GM21526 (cell line): ENCODE measurements around the gene BASP1.
"Not testable (repeated sequence)": the region's sequence is repeated elsewhere in the genome, so short reads cannot be mapped to it uniquely, and the experiment has no call there.

Source experiments
- ATAC-seq: cut with Tn5 transposase; IDR thresholded peaks from one replicate; pipeline ENCODE4 v1.9.1; 2021; ENCODE audit warnings: moderate library complexity; ENCODE audit not compliant: unreplicated experiment, low FRiP score

Gene BASP1

DNA sequence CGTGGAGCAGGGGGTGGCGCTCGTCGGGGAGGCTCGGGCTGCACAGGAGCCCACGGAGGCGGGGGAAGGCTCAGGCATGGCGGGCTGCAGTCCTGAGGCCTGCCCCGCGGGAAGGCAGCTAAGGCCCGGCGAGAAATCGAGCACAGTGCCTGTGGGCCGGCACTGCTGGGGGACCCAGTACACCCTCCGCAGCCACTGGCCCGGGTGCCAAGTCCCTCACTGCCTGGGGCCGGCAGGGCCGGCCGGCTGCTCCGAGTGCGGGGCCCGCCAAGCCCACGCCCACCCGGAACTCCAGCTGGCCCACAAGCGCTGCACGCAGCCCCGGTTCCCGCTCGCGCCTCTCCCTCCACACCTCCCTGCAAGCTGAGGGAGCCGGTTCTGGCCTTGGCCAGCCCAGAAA is 94.4 kb downstream of the BASP1 start:
- not testable (repeated sequence) for ATAC-seq

DNA sequence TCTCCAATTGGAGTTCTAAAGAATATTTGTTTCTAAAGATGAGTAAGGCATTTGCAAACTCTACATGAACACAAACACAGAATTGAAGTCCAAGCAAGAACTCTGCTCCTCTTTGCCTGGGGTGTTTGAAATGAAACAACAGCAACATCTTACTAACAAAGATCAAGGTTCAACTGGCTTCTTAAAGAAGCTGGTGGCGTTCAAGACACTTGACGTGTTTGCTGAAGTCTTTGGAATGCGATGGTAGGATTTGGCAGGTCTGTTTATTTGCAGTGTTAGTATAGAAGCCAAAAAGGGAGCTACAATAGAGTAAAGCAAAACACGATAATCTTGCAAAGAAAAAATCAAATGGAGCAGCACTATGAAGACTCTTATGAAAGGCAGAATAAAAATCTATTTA is 94.9 kb downstream of the BASP1 start:
- ATAC-seq = no peak

DNA sequence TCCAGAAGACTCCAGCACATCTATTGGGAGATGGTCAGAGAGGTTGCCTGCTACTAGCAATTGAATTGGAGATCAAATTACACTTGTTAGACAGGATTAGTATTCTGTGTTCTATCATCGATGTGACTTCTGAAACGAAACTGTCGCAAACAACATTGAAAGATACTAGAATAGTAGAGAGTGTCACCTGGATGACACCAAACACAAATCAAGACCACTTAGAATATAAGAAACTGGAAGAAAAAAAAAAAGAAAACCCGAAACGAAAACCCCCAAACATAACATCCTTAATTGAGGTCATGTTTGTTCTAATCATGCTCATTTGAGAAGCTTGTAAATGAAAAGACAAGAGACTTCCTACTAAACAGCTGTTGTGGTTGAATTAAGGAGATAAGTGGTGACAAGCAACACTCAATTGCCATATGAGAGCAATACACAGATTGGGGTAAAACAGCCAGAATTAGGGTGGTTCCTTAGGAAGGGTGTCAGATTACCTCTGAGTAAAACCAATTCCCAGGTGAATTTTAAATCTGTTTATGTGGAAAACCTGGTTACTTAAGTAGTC is 97.6 kb downstream of the BASP1 start:
- no peak for ATAC-seq

DNA sequence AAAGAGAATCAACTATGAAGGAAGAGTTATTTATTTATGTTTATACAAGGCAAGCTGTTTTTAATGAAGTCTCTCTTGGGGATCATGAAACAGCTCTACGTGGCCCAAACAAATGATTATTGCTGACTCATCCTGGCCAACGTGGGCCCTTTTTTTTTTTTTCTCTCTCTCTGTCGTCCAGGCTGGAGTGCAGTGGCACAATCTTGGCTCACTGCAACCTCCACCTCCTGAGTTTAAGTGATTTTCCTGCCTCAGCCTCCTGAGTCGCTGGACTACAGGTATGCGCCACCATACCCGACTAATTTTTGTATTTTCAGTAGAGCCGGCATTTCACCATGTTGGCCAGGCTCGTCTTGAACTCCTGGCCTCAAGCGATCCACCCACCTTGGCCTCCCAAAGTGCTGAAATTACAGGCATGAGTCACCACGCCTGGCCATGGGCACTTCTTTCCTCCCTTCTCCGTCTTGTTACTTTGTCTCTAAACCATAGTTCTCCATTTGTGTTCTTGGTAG is 98.3 kb downstream of the BASP1 start:
- no peak for ATAC-seq

DNA sequence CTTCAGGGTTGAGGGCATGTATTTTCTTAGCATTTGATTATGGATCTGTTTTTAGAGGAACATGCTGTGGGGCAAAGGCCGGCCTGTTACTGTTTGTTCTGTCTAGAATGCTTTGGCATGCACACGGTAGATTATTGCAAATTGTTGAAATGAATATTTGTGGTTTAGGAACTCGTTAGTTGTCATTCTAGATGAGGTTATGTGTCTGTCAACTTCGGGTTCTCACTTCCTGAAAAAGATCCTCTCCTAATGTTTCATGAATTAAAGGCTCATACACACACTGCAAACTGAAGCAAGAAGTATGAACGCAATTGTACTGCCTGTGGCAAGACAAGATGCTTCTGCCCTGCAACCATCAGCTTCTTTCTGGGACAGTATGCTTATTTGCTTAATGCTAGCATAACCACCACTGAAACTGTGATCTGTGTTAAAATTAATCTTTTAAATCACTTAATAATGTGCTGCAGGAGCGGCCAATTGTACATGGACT is 99.6 kb downstream of the BASP1 start:
- peak; percentile 78 for ATAC-seq

DNA sequence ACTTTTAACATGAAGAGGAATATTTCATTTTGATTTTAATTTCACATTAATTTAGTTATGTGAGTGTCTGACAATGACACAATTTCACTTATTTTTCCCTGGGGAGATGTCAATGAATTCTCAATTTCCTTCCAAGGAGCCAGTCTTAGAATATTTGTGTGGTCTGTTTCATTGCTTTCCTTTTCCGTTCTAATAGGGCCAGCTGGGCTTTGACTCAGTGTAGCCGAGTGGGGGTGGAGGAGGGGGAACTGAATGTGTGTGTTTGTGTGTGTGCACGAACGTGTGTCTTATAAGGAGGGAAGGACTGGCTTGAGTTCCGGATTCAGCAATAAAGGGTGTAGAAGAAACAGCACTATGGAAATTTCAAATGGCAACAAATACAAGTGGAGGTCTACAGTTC is 100.0 kb downstream of the BASP1 start:
- ATAC-seq = peak; percentile 45

DNA sequence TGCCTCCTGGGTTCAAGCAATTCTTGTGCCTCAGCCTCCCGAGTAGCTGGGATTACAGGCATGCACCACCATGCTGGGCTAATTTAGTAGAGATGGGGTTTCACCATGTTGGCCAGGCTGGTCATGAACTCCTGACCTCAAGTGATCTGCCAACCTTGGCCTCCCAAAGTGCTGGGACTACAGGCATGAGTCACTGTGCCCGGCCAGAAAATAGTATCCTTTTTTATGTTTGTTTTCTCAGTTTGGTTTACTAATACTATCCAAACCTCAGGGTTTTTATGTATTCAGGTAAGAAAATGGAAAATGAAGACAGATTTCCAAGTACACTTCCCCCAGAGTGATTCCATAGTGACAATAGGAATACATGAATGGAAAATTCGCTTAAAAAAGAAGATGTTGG is 101.7 kb downstream of the BASP1 start:
- not testable (repeated sequence) for ATAC-seq

DNA sequence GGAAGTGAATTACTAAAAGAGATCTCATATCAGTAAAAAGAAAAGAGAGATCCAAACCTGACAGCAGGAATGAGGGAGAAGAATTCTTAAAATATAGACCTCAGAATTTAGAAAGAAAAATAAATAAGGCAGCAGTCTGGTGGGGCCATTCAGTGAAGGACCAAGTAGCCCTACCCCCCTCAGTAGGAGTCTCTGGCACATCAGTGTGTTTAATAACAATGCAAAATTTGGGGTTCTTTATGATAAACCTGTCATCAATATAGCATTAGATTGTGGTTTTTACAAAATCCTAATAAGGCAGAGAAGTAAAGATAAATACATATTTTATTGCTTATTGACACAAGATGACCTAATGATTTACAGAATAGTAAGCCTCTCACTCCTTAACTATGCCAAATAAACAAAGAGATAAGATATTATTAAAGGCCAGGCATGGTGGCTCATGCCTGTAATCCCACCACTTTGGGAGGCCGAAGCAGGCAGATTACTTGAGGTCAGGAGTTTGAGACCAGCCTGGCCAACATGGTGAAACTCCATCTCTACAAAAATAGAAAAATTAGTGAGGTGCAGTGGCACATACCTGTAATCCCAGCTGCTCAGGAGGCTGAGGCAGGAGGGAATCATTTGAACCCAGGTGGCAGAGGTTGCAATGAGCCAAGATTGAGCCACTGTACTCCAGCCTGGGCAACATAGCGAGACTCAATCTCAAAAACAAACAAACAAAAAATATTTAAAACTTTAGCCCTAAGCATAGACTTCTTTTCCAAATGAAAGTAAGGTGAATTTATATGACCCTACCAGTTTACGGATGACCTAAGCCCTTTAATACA is 108.6 kb downstream of the BASP1 start:
- no peak for ATAC-seq
